Esophagus squamous epithelium (tissue), 5 donors: Measurements from ENCODE around the gene ZNF189. TPM values are rescaled to one million over a fixed set of nuclear protein-coding genes. Genes with fewer than 3 reads are reported as not detected.

ENCODE experiments used
- DNase-seq: peaks from one replicate; lab custom pipeline; 2025; lab: John Stamatoyannopoulos, UW
- H3K27ac ChIP-seq, 4 donors: fragments of 200-600 bp; sonication (generic); one replicate each; pipeline ENCODE4 v1.5.1; 2016 to 2019; ENCODE audit warnings: mild to moderate bottlenecking in 1 of 4
- H3K27me3 ChIP-seq, 4 donors: fragments of 200-600 bp; sonication (generic); 1 replicate in 3 of 4; 2 replicates in 1 of 4; pipeline versions ENCODE4 v1.5.1 to v1.6.0; 2017 to 2021; ENCODE audit warnings: antibody characterized with exemption in 1 of 4
- H3K36me3 ChIP-seq, 3 donors: fragments of 200-600 bp; sonication (generic); one replicate each; pipeline ENCODE4 v1.5.1; 2016 to 2019
- H3K4me1 ChIP-seq, 3 donors: fragments of 200-600 bp; sonication (generic); one replicate each; pipeline ENCODE4 v1.5.1; 2017 to 2019
- H3K4me3 ChIP-seq, 4 donors: fragments of 200-600 bp; sonication (generic); 1 replicate in 3 of 4; 2 replicates in 1 of 4; pipeline ENCODE4 v1.5.1; 2016 to 2019; ENCODE audit warnings: mild to moderate bottlenecking in 2 of 4, moderate library complexity in 1 of 4
- H3K9me3 ChIP-seq, 3 donors: fragments of 200-600 bp; sonication (generic); one replicate each; pipeline ENCODE4 v1.5.1; 2016 to 2019
- POLR2A ChIP-seq, 4 donors: fragments of 450-650 bp; IDR thresholded peaks; one replicate each; pipeline ENCODE4 v1.6.1; 2017; ENCODE audit warnings: antibody characterized with exemption in 4 of 4, mild to moderate bottlenecking in 4 of 4, moderate library complexity in 3 of 4
- WGBS, 2 donors: methylation state at CpG; one replicate each; pipeline ENCODE4 v1.1.5; 2018; 5-methylcytosine and 5-hydroxymethylcytosine counted together
- intact Hi-C: fragments of 100-400 bp; cut with DNase I; formaldehyde crosslinking; loops from one replicate; pipeline ENCODE4 v1.15.0; 2022
- total RNA-seq, 4 donors: library from RNA; depleted of rRNA; stranded (reverse); fragments of >200 nt; gene quantifications; one replicate each; pipeline ENCODE4 v1.1.0, GENCODE V29; 2016
- TF ChIP-seq, protein P1 (sequence below), 6 experiments: fragments of 450-650 bp in 4 of 6; fragments of 200-600 bp in 2 of 6; sonication (generic) in 2 of 6; IDR thresholded peaks; one replicate each; pipeline ENCODE4 v1.5.1; 2016 to 2019; ENCODE audit warnings: antibody characterized with exemption in 6 of 6, mild to moderate bottlenecking in 4 of 6, moderate library complexity in 4 of 6
- donor health status: DM: yes; HTN: yes; CAD: no.

The ZNF189 gene
- total RNA-seq, 4 donors from 2014 or later = 5.0 to 14.7 (median 6.6) TPM

DNA sequence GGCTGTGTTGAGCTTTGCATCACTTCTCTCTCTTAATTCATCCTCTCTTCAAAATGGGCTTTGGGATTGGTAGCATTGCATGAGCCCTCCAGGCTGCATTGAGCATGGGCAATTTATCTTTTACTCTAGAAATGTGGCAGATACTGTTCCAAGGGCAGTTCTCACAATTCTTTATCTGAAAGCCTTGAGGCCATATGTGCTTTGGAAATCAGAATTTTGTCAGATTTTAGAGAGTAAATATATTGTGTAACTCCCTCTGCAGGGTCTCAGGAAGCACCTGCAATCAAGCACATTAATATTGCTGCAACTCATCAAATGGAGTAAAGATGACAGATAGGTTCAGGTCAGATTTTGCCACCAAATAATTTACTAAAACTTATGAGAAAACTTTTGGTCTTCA, 19.3 kb downstream of the ZNF189 start:
- no peak overlapping the region for H3K27ac ChIP-seq
- H3K27me3 ChIP-seq = no peaks in the 10 kb centered on the region
- DNase-seq = no peak
- intact Hi-C loops = no loop called here
- peaks cover 0 to 41% (median 22%) of the 10 kb centered on the region in 3 donors for H3K9me3 ChIP-seq
- H3K4me1 ChIP-seq = no peaks in the 10 kb centered on the region
- no peak for TF ChIP-seq POLR2A (IDR thresholded peaks at IDR 0.05)
- TF ChIP-seq, protein P1, sequence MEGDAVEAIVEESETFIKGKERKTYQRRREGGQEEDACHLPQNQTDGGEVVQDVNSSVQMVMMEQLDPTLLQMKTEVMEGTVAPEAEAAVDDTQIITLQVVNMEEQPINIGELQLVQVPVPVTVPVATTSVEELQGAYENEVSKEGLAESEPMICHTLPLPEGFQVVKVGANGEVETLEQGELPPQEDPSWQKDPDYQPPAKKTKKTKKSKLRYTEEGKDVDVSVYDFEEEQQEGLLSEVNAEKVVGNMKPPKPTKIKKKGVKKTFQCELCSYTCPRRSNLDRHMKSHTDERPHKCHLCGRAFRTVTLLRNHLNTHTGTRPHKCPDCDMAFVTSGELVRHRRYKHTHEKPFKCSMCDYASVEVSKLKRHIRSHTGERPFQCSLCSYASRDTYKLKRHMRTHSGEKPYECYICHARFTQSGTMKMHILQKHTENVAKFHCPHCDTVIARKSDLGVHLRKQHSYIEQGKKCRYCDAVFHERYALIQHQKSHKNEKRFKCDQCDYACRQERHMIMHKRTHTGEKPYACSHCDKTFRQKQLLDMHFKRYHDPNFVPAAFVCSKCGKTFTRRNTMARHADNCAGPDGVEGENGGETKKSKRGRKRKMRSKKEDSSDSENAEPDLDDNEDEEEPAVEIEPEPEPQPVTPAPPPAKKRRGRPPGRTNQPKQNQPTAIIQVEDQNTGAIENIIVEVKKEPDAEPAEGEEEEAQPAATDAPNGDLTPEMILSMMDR (IDR thresholded peaks at IDR 0.05) = no peak
- H3K36me3 ChIP-seq = no peaks in the 10 kb centered on the region
- no peak overlapping the region for H3K4me3 ChIP-seq

DNA sequence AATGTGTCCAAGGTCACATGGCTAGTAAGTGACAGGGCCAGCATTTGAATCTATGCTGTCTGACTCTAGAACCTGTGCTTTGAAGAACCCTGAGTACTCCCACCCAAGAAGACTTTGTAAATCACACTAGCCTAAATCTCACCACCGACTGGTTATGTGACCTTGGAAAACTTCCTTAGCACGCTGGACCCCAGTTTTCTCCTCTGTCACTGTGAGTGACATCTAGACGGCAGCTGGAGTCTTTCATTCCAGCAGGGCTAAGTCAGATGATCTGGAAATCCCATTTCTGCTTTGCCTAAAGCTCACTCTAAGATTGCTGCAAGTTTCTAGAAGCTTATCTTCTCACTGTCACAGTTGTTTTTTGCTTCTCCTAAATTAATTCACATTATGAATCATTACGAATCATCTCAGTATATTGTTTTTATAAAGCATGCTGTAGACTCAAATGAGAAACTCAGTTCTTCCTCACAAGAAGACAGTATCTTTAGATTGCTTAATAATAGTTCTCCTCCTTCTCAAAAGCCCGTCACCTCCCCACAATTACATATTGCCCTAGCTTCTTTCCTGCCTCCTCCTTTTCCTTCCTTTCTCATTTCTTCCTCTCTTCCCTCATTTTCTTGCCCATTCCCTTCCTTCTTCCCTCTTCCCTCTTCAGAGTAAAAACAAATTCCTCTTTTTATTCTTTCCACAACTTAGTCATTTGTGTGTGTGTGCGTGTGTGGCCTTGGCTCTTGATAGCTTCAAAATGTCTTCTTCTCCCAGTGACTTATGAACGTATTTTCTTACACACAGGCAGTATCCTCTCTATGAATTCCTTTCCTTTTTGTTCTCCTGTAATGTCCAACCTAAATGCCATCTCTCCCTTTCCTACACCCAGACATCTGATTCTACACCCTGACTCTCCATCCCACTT, 20.1 kb downstream of the ZNF189 start:
- H3K4me1 ChIP-seq = no peaks in the 10 kb centered on the region
- H3K36me3 ChIP-seq = no peaks in the 10 kb centered on the region
- H3K4me3 ChIP-seq = no peak overlapping the region
- WGBS, 2 donors = 56 to 58% methylated on average over 7 of the region's 7 CpGs
- H3K27me3 ChIP-seq = no peaks in the 10 kb centered on the region
- intact Hi-C loops = no loop called here
- TF ChIP-seq POLR2A (IDR thresholded peaks at IDR 0.05) = no peak
- TF ChIP-seq, protein P1 (IDR thresholded peaks at IDR 0.05) = no peak
- DNase-seq = no peak
- peaks cover 0 to 33% (median 14%) of the 10 kb centered on the region in 3 donors for H3K9me3 ChIP-seq
- no peak overlapping the region for H3K27ac ChIP-seq

DNA sequence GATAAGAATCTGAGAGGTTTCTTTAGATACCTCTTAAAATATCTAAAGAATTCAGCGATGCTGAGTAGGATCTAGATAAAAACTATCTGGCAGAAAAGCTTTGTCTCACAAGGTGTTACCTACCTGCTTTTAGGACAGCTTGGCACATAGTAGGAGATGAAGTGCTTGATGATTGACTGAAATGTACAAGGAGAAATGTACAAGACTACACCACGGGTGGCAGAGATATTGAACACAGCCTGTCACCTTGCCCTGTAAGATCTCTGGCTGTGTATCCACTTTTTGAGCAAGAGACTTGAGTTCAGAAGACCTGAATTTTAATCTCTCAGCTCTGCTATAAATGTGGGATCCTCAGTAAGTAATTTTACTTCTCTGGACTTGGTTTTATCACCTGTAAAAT, 21.2 kb downstream of the ZNF189 start:
- peaks cover 0 to 23% (median 13%) of the 10 kb centered on the region in 3 donors for H3K9me3 ChIP-seq
- H3K27me3 ChIP-seq = no peaks in the 10 kb centered on the region
- TF ChIP-seq, protein P1 (IDR thresholded peaks at IDR 0.05) = no peak
- no peak for TF ChIP-seq POLR2A (IDR thresholded peaks at IDR 0.05)
- no peaks in the 10 kb centered on the region for H3K4me1 ChIP-seq
- H3K4me3 ChIP-seq = no peak overlapping the region
- intact Hi-C loops = no loop called here
- no peak overlapping the region for H3K27ac ChIP-seq
- 68 to 90% methylated on average over 2 of the region's 2 CpGs for WGBS, 2 donors
- DNase-seq = no peak
- no peaks in the 10 kb centered on the region for H3K36me3 ChIP-seq

DNA sequence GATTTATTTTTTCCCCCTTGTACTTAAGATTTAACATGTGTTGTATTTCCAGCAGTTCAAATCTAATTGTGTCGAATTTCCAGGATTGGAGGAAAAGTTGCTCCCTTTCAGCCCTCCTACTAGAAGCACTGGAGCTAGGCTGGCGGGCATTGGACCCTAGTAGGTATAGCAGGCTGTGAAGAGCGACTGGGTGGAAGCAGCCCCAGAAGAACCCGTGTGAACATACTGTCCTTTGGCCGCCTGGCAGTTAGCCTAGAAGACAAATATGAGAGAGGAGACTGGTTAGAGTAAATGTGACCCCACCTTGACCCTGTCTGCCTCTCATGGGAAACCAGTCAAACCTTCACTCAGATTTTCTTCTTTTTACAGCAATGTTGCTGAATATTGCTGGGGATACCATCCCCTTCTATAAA, 23.0 kb downstream of the ZNF189 start:
- intact Hi-C loops = no loop called here
- Histone ChIP-seq H3K4me3 (no peak overlapping the region), H3K27ac (no peak overlapping the region), H3K9me3 (peaks cover 0 to 13% (median 13%) of the 10 kb centered on the region in 3 donors), H3K36me3 (no peaks in the 10 kb centered on the region), H3K4me1 (no peaks in the 10 kb centered on the region), H3K27me3 (no peaks in the 10 kb centered on the region)
- WGBS, 2 donors = 71 to 82% methylated on average over 4 to 5 of the region's 5 CpGs
- DNase-seq = no peak
- no peak for TF ChIP-seq POLR2A (IDR thresholded peaks at IDR 0.05)
- TF ChIP-seq, protein P1 (IDR thresholded peaks at IDR 0.05) = no peak

DNA sequence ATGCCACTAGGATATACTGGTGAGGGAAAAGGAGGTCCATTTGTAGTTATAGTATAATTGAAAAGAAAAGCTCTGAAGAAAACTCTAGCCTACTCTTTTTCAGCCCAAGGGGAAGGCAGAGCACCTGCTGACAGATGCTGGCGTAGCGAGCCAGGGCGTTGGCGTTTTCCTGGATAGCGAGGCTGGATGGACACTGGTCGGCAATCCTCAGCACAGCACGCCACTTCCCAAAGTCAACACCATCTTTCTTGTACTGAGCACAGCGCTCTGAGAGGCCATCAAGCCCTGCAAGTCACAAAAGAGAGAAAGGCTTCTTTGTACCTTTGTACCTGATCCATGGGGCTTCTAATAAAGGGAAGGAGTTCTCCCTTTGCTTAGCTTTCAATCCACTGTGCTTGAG, 28.7 kb downstream of the ZNF189 start:
- no peaks in the 10 kb centered on the region for H3K9me3 ChIP-seq
- intact Hi-C loops = no loop called here
- no peak for DNase-seq
- no peak overlapping the region for H3K4me3 ChIP-seq
- no peaks in the 10 kb centered on the region for H3K36me3 ChIP-seq
- H3K27ac ChIP-seq = no peak overlapping the region
- no peak for TF ChIP-seq POLR2A (IDR thresholded peaks at IDR 0.05)
- TF ChIP-seq, protein P1 (IDR thresholded peaks at IDR 0.05) = no peak
- WGBS, 2 donors = 79 to 81% methylated on average over 6 to 8 of the region's 8 CpGs
- H3K4me1 ChIP-seq = no peaks in the 10 kb centered on the region
- no peaks in the 10 kb centered on the region for H3K27me3 ChIP-seq
